Right lobe of liver (tissue), 6 donors: ENCODE results near the gene CIZ1. TPM values are rescaled to one million over a fixed set of nuclear protein-coding genes. Genes with fewer than 3 reads are reported as not detected.

Source experiments
- ATAC-seq, 4 donors: fragments of 200-7000 bp; cut with Tn5 transposase; one replicate each; pipeline ENCODE4 v1.9.1; 2020; ENCODE audit warnings: mild to moderate bottlenecking in 4 of 4, moderate library complexity in 4 of 4
- DNase-seq, 3 donors: peaks; one replicate each; pipeline ENCODE4 v3.0.0-alpha.2; 2020
- H3K27ac ChIP-seq, 3 donors: fragments of 200-600 bp; one replicate each; pipeline ENCODE4 v1.8.0; 2022
- H3K27me3 ChIP-seq, 2 donors: fragments of 200-600 bp; one replicate each; pipeline ENCODE4 v1.8.0; 2022
- H3K36me3 ChIP-seq, 4 donors: fragments of 200-600 bp; sonication (generic) in 1 of 4; one replicate each; pipeline versions ENCODE4 v1.5.1 to v1.8.0; 2017 to 2022; ENCODE audit warnings: control low read depth in 1 of 4
- H3K4me1 ChIP-seq, 4 donors: fragments of 200-600 bp; sonication (generic) in 1 of 4; one replicate each; pipeline versions ENCODE4 v1.5.1 to v1.8.0; 2017 to 2022; ENCODE audit warnings: control low read depth in 1 of 4
- H3K4me3 ChIP-seq, 3 donors: fragments of 200-600 bp; one replicate each; pipeline ENCODE4 v1.8.0; 2022
- H3K9me3 ChIP-seq, 4 donors: fragments of 200-600 bp; sonication (generic) in 1 of 4; one replicate each; pipeline versions ENCODE4 v1.5.1 to v1.8.0; 2017 to 2022; ENCODE audit warnings: control low read depth in 1 of 4
- POLR2A ChIP-seq: fragments of 450-650 bp; IDR thresholded peaks from one replicate; pipeline ENCODE4 v1.6.1; 2017; ENCODE audit warnings: antibody characterized with exemption, mild to moderate bottlenecking
- whole genome bisulfite sequencing: methylation state at CpG from one replicate; pipeline ENCODE4 v1.1.6; 2018; ENCODE audit warnings: low coverage, low lambda C conversion rate; ENCODE audit not compliant: insufficient coverage; ENCODE audit errors: missing lambda C conversion rate; 5-methylcytosine and 5-hydroxymethylcytosine counted together
- intact Hi-C, 2 donors: fragments of 100-400 bp; cut with DNase I; formaldehyde crosslinking; loops; one replicate each; pipeline versions ENCODE4 v1.11.2 to v1.14.1; 2022
- total RNA-seq, 6 experiments: library from RNA; depleted of rRNA in 2 of 6; stranded (reverse); fragments of >200 nt in 2 of 6; fragmentation: NEBNext Ultra II Directional in 3 of 6; extraction: Animal tissue kit (Norgen Biotek cat#: 25700) in 3 of 6; gene quantifications; one replicate each; pipeline versions ENCODE4 v1.1.0 to v1.2.4, GENCODE V29; 2016 to 2023
- TF ChIP-seq, protein P1 (sequence below), 4 donors: fragments of 200-600 bp in 3 of 4; fragments of 450-650 bp in 1 of 4; IDR thresholded peaks; one replicate each; pipeline versions ENCODE4 v1.5.1 to v1.8.0; 2016 to 2022; ENCODE audit warnings: antibody characterized with exemption in 4 of 4, mild to moderate bottlenecking in 2 of 4
- donor health status: DM: no; HTN: yes; CAD: no.
- donor health status: DM: no; HTN: no; CAD: no.
- donor health status: DM: no; HTN: no; CAD: no.
- donor health status: DM: no; HTN: yes; CAD: no.
- donor health status: DM: no; HTN: yes; CAD: no.

Gene CIZ1
- total RNA-seq, 6 experiments from 2014 or later = 15.9 to 33.5 (median 24.0) TPM

DNA sequence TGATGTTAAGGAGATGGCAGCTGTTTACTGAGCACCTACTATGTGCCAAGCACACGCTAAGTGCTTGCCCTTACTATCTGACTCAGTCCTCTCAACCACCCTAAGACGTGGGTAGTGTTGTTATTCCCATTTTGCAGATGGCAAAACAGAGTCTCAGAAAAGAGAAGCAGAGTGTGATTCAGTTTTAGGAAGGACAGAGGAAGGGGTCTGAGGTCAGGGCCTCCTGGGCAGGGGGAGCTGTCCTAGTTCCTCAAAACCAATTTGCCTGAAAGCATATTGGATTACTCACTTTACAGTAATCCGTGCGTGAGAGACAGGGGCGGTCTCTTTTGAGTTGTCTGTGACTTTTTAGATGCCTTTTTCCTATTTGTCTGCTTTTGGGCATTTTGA, 35.0 kb upstream of the CIZ1 start:
- no peaks in the 10 kb centered on the region for H3K4me1 ChIP-seq
- ATAC-seq = no peak
- H3K36me3 ChIP-seq = no peaks in the 10 kb centered on the region
- intact Hi-C loops = no loop called here
- no peak for DNase-seq
- H3K27ac ChIP-seq = no peak overlapping the region
- H3K4me3 ChIP-seq = no peak overlapping the region
- no peaks in the 10 kb centered on the region for H3K27me3 ChIP-seq
- 83% methylated on average over 4 of the region's 5 CpGs for WGBS
- no peak for TF ChIP-seq POLR2A
- TF ChIP-seq, protein P1, sequence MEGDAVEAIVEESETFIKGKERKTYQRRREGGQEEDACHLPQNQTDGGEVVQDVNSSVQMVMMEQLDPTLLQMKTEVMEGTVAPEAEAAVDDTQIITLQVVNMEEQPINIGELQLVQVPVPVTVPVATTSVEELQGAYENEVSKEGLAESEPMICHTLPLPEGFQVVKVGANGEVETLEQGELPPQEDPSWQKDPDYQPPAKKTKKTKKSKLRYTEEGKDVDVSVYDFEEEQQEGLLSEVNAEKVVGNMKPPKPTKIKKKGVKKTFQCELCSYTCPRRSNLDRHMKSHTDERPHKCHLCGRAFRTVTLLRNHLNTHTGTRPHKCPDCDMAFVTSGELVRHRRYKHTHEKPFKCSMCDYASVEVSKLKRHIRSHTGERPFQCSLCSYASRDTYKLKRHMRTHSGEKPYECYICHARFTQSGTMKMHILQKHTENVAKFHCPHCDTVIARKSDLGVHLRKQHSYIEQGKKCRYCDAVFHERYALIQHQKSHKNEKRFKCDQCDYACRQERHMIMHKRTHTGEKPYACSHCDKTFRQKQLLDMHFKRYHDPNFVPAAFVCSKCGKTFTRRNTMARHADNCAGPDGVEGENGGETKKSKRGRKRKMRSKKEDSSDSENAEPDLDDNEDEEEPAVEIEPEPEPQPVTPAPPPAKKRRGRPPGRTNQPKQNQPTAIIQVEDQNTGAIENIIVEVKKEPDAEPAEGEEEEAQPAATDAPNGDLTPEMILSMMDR (IDR thresholded peaks at IDR 0.05) = no peak
- no peaks in the 10 kb centered on the region for H3K9me3 ChIP-seq

GRCh38 chr9:128225770-128226411, 34.5 kb upstream of the CIZ1 start:
- H3K4me3 ChIP-seq = no peak overlapping the region
- no peaks in the 10 kb centered on the region for H3K4me1 ChIP-seq
- H3K27me3 ChIP-seq = no peaks in the 10 kb centered on the region
- ATAC-seq (no peak), DNase-seq (no peak)
- H3K27ac ChIP-seq = no peak overlapping the region
- H3K36me3 ChIP-seq = no peaks in the 10 kb centered on the region
- WGBS = 76% methylated on average over 10 of the region's 19 CpGs
- H3K9me3 ChIP-seq = no peaks in the 10 kb centered on the region
- no peak for TF ChIP-seq POLR2A
- TF ChIP-seq, protein P1 (IDR thresholded peaks at IDR 0.05) = no peak
- intact Hi-C loops = no loop called here

- TF ChIP-seq POLR2A = no peak
- TF ChIP-seq, protein P1 (IDR thresholded peaks at IDR 0.05) = no peak
- DNase-seq = no peak
- Histone ChIP-seq H3K36me3 (no peaks in the 10 kb centered on the region), H3K4me1 (no peaks in the 10 kb centered on the region), H3K4me3 (no peak overlapping the region), H3K27ac (no peak overlapping the region), H3K9me3 (no peaks in the 10 kb centered on the region), H3K27me3 (no peaks in the 10 kb centered on the region)
- WGBS = 70% methylated on average over 2 of the region's 7 CpGs
- no peak for ATAC-seq
- intact Hi-C loops = no loop called here
Observed at GRCh38 chr9:128224877-128225276, 33.5 kb upstream of the CIZ1 start.

DNA sequence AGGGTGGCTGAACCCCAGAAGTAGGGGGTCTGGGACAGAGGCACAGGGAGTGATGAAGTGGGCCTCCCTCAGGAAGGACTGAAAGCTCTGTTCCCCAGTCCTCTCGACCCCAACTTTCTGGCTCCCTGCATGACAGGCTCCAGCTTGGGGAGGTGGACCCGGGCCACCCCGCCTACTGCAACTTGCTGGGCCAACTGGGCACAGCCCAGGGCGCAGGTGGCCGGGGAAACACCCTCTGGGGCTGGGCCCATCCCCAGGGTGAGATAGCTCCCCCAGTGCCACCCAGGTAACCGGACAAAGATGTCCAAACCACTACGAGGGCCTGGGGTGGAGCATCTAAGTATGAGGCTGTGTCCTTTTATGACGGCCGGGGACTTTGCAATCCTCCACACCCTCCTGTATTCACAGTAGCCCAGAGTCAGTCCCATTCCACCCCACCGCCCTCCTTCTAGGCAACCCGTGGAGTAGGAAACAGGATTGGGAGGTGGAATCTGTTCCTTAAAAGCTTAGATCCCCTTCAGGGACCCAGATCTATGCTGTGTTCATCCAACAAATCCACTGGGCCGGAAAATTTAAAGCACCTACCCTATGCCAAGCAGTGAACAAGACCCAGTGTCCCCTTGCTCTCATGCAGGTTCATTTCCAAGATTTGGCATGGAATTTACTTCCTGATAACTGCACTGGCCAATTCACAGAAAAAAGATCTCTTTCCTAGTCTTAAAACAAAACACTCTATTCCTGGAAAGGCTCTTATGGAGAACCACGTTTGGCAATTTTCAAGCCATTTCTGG, 31.7 kb upstream of the CIZ1 start:
- no peak for DNase-seq
- TF ChIP-seq, protein P1 (IDR thresholded peaks at IDR 0.05) = no peak
- no peak for TF ChIP-seq POLR2A
- H3K27ac ChIP-seq = no peak overlapping the region
- intact Hi-C loops = no loop called here
- no peaks in the 10 kb centered on the region for H3K27me3 ChIP-seq
- H3K4me1 ChIP-seq = peaks cover 0 to 5% (median 0%) of the 10 kb centered on the region in 4 donors
- H3K36me3 ChIP-seq = no peaks in the 10 kb centered on the region
- 77% methylated on average over 6 of the region's 13 CpGs for WGBS
- no peak for ATAC-seq
- H3K4me3 ChIP-seq = no peak overlapping the region
- no peaks in the 10 kb centered on the region for H3K9me3 ChIP-seq
